K562 (cell line): ENCODE measurements around the gene ZC3H12C. TPM values are rescaled to one million over a fixed set of nuclear protein-coding genes. Genes with fewer than 3 reads are reported as not detected.

Experiments
- ATAC-seq: fragments of 200-7000 bp; cut with Tn5 transposase; 3 replicates; pipeline ENCODE4 v1.9.1; 2020; ENCODE audit warnings: moderate library complexity
- BruUV-seq: library from RNA; stranded (reverse); fragments of 400-500 nt; replicated peaks from 2 replicates; lab custom pipeline; 2021; lab: Mats Ljungman, UMichigan
- CTCF ChIA-PET: fragments of 300-600 bp; formaldehyde crosslinking; extraction: SDS; loops from one replicate; lab custom pipeline; 2021; ENCODE audit warnings: low intra/inter-chr PET ratio; lab: Yijun Ruan, JAX
- POLR2A ChIA-PET: fragments of 300-600, 350-650 bp; sonication (Branson Sonifier 250); formaldehyde crosslinking; extraction: SDS; loops from one replicate; lab custom pipeline; 2021; ENCODE audit warnings: antibody characterized with exemption, inconsistent platforms; lab: Yijun Ruan, JAX
- DNase-seq, 4 experiments: peaks; one replicate each; pipeline versions ENCODE4 v3.0.0 to v3.0.0-alpha.2; 2011 to 2018; ENCODE audit warnings: low spot score in 3 of 4, mixed read lengths in 3 of 4; ENCODE audit errors: extremely low read depth in 1 of 4
- FAIRE-seq: peaks from 2 replicates; lab custom pipeline; 2011; peaks lifted over from hg19 to GRCh38; lab: Jason Lieb, UNC
- H2AFZ ChIP-seq: 2 replicates; pipeline ENCODE4 v1.6.0; 2011; ENCODE audit warnings: low read depth, low read length, control low read depth, inconsistent platforms
- H3K27ac ChIP-seq: fragments of 200-600 bp; 3 replicates; pipeline ENCODE4 v1.8.0; 2011; ENCODE audit warnings: low read depth, mild to moderate bottlenecking, control low read depth, inconsistent platforms, low read length, moderate library complexity, mixed read lengths; ENCODE audit errors: extremely low read depth
- H3K27me3 ChIP-seq, 2 experiments: fragments of 300-600 bp in 1 of 2; 2 replicates in 1 of 2; 3 replicates in 1 of 2; pipeline versions ENCODE4 v1.6.0 to v1.8.0; 2011; ENCODE audit warnings: inconsistent platforms in 2 of 2, low read length in 2 of 2, mild to moderate bottlenecking in 1 of 2, mixed read lengths in 1 of 2, moderate library complexity in 1 of 2; ENCODE audit not compliant: control insufficient read depth in 2 of 2, insufficient read depth in 2 of 2
- H3K36me3 ChIP-seq: fragments of 300-600 bp; 3 replicates; pipeline ENCODE4 v1.8.0; 2011; ENCODE audit warnings: mild to moderate bottlenecking, low read length, inconsistent platforms; ENCODE audit not compliant: control insufficient read depth, insufficient read depth
- H3K4me1 ChIP-seq, 2 experiments: fragments of 200-600 bp in 1 of 2; replicated peaks in 1 of 2; 2 replicates in 1 of 2; 3 replicates in 1 of 2; pipeline versions ENCODE4 v1.5.1 to v1.8.0; 2011; ENCODE audit warnings: inconsistent platforms in 2 of 2, low read length in 2 of 2, mild to moderate bottlenecking in 1 of 2, mixed read lengths in 1 of 2, moderate library complexity in 1 of 2; ENCODE audit not compliant: control insufficient read depth in 2 of 2, insufficient read depth in 2 of 2
- H3K4me2 ChIP-seq: 2 replicates; pipeline ENCODE4 v1.6.1; 2011; ENCODE audit warnings: low read length, control low read depth, inconsistent platforms, mixed read lengths; ENCODE audit not compliant: insufficient read depth
- H3K4me3 ChIP-seq: fragments of 200-600 bp; sonication (generic), shearing (Covaris generic); 2 replicates; pipeline ENCODE4 v1.5.1; 2016; ENCODE audit warnings: control low read depth, inconsistent platforms
- H3K79me2 ChIP-seq: fragments of 200-600 bp; 3 replicates; pipeline ENCODE4 v1.8.0; 2011; ENCODE audit warnings: low read length, inconsistent platforms; ENCODE audit not compliant: control insufficient read depth, insufficient read depth
- H3K9ac ChIP-seq, 2 experiments: 2 replicates each; pipeline versions ENCODE4 v1.6.0 to v1.6.1; 2011; ENCODE audit warnings: low read depth in 2 of 2, low read length in 2 of 2, control low read depth in 1 of 2, inconsistent platforms in 1 of 2, mild to moderate bottlenecking in 1 of 2, mixed read lengths in 1 of 2; ENCODE audit not compliant: insufficient read depth in 1 of 2
- H3K9me1 ChIP-seq: one replicate; pipeline ENCODE4 v1.6.0; 2011; ENCODE audit warnings: inconsistent platforms, mild to moderate bottlenecking, low read length, moderate library complexity; ENCODE audit not compliant: control insufficient read depth, insufficient read depth
- H3K9me3 ChIP-seq: replicated peaks from 2 replicates; pipeline ENCODE4 v1.5.1; 2011; ENCODE audit warnings: low read depth, low read length, inconsistent platforms; ENCODE audit not compliant: control insufficient read depth, insufficient read depth
- H4K20me1 ChIP-seq: replicated peaks from 2 replicates; pipeline ENCODE4 v1.6.1; 2011; ENCODE audit warnings: low read length, inconsistent platforms, mixed read lengths; ENCODE audit not compliant: control insufficient read depth, insufficient read depth
- ARID1B ChIP-seq: fragments of 450-650 bp; IDR thresholded peaks from 2 replicates; pipeline ENCODE4 v1.6.1; 2016; ENCODE audit warnings: antibody characterized with exemption, mild to moderate bottlenecking, inconsistent platforms
- CC2D1A ChIP-seq: fragments of 450-650 bp; IDR thresholded peaks from 2 replicates; pipeline ENCODE4 v1.6.1; 2017; ENCODE audit warnings: mild to moderate bottlenecking
- CXXC5 ChIP-seq: fragments of 250-450 bp; sonication (Bioruptor Pico); IDR thresholded peaks from 2 replicates; pipeline ENCODE4 v1.8.0; 2022; ENCODE audit warnings: inconsistent platforms, mild to moderate bottlenecking, moderate library complexity
- DNMT1 ChIP-seq: fragments of 450-650 bp; IDR thresholded peaks from 2 replicates; pipeline ENCODE4 v1.6.1; 2016; ENCODE audit warnings: antibody characterized with exemption, mild to moderate bottlenecking
- EP300 ChIP-seq: IDR thresholded peaks from 2 replicates; pipeline ENCODE4 v1.6.1; 2012; ENCODE audit warnings: low read length, improper control_type of control experiment
- FOXA3 ChIP-seq, 2 experiments: fragments of 450-650 bp in 1 of 2; sonication (generic) in 1 of 2; formaldehyde crosslinking; IDR thresholded peaks in 1 of 2; conservative IDR thresholded peaks in 1 of 2; 2 replicates each; pipeline versions ENCODE4 v1.4.0 to v1.8.0; 2020 to 2022; ENCODE audit warnings: mild to moderate bottlenecking in 2 of 2, missing genetic modification reagents in 1 of 2
- HMG20A ChIP-seq: fragments of 450-650 bp; formaldehyde crosslinking; conservative IDR thresholded peaks from 2 replicates; pipeline ENCODE4 v1.4.0; 2020; ENCODE audit warnings: mild to moderate bottlenecking, mixed read lengths
- NFRKB ChIP-seq: fragments of 450-650 bp; IDR thresholded peaks from 2 replicates; pipeline ENCODE4 v1.6.1; 2016; ENCODE audit warnings: low read depth
- ZNF212 ChIP-seq: fragments of 450-650 bp; formaldehyde crosslinking; IDR thresholded peaks from 2 replicates; pipeline ENCODE4 v1.4.0; 2020; ENCODE audit warnings: mild to moderate bottlenecking
- ZNF239 ChIP-seq: fragments of 250-450 bp; sonication (Bioruptor Pico); IDR thresholded peaks from 2 replicates; pipeline ENCODE4 v1.4.0; 2020; ENCODE audit warnings: mild to moderate bottlenecking
- ZNF589 ChIP-seq: fragments of 200-800 bp; sonication (Bioruptor generic); IDR thresholded peaks from 2 replicates; pipeline ENCODE4 v1.6.1; 2016; ENCODE audit warnings: low read depth, missing genetic modification characterization, missing compliant biosample characterization
- ZNF766 ChIP-seq: fragments of 200-800 bp; sonication (Bioruptor generic); conservative IDR thresholded peaks from 2 replicates; pipeline ENCODE4 v1.6.1; 2016; ENCODE audit warnings: missing genetic modification characterization, missing compliant biosample characterization
- WGBS: fragments of 100-300 bp; shearing (Covaris generic); methylation state at CpG from one replicate; pipeline ENCODE4 v1.1.6; 2016; ENCODE audit warnings: low coverage, mixed read lengths; ENCODE audit not compliant: insufficient coverage; ENCODE audit errors: missing lambda C conversion rate; 5-methylcytosine and 5-hydroxymethylcytosine counted together
- in situ Hi-C: fragments of 300-500 bp; cut with MboI; formaldehyde crosslinking; loops from 4 replicates; pipeline ENCODE4 v1.15.0; 2018; ENCODE audit warnings: inconsistent platforms, mixed read lengths
- intact Hi-C: fragments of 100-400 bp; cut with micrococcal nuclease; formaldehyde crosslinking; loops from 2 replicates; pipeline ENCODE4 v1.14.2; 2022
- polyA plus RNA-seq, 8 experiments: library from polyadenylated mRNA; depleted of rRNA in 4 of 8; stranded (reverse) in 5 of 8; unstranded in 3 of 8; fragments of >200 nt; fragmentation: Nextera tagmentation in 2 of 8; fragmentation: Illumina TruSeq in 1 of 8; extraction: Ambion mirVana in 2 of 8; extraction: Trizol in 1 of 8; gene quantifications; 2 replicates each; pipeline versions ENCODE4 v1.2.1 to v1.2.3, GENCODE V29; 2011 to 2014; ENCODE audit warnings: inconsistent platforms in 1 of 8, missing spikeins in 1 of 8
- total RNA-seq, 7 experiments: library from RNA; depleted of rRNA in 6 of 7; stranded (reverse); fragments of >200 nt in 6 of 7; fragmentation: Illumina TruSeq in 2 of 7; extraction: Trizol in 2 of 7; gene quantifications; 2 replicates each; pipeline versions ENCODE4 v1.2.1 to v1.2.3, GENCODE V29; 2011 to 2021; ENCODE audit warnings: low replicate concordance in 1 of 7
- TF ChIP-seq, protein P1 (sequence below): fragments of 450-650 bp; IDR thresholded peaks from 2 replicates; pipeline ENCODE4 v1.6.1; 2017; ENCODE audit warnings: antibody characterized with exemption, mild to moderate bottlenecking
- TF ChIP-seq, protein P2 (sequence below): fragments of 450-650 bp; formaldehyde crosslinking; IDR thresholded peaks from 2 replicates; pipeline ENCODE4 v1.4.0; 2020; ENCODE audit warnings: mild to moderate bottlenecking, moderate library complexity
- TF ChIP-seq, protein P3 (sequence below): fragments of 250-450 bp; sonication (Bioruptor Pico); IDR thresholded peaks from 2 replicates; pipeline ENCODE4 v1.9.0; 2021; ENCODE audit warnings: mild to moderate bottlenecking
- TF ChIP-seq, protein P4 (sequence below): fragments of 250-450 bp; sonication (Bioruptor Pico); IDR thresholded peaks from 2 replicates; pipeline ENCODE4 v1.8.0; 2022; ENCODE audit warnings: inconsistent platforms, mild to moderate bottlenecking, moderate library complexity, borderline replicate concordance

Gene ZC3H12C
- total and polyA plus RNA-seq, 9 of the 15 experiments (the other 6 are each of a cell fraction or from before 2014, with no cell fraction given): 0.56 to 5.9 (median 3.3) TPM

DNA sequence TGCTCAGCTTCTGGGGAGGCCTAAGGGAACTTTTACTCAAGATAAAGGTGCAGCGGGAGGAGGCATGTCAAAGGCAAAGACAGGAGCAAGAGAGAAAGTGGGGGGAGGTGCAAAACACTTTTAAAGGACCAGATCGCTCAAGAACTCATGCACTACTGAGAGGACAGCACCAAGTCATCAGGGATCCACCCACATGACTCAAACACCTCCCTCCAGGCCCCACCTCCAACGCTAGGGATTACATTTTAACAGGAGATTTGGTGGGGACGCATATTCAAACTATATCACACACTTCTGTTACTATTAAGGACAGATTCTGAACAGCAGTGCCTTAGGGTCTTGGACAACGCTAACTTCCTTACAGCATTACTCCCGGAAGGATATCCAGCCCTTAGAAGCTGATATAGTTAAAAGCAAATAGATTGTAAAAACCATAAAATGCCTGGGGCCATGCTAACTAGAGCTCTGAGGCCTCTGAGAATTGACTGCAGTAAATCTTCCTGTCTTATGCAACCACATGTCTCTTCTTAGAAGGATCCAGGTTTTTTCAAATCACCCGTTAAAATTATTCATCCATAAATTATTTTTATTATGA, 16.7 kb upstream of the ZC3H12C start:
- no peaks in the 10 kb centered on the region for H4K20me1 ChIP-seq
- ChIA-PET CTCF (no interaction called here), POLR2A (no interaction called here)
- H3K36me3 ChIP-seq: no peaks in the 10 kb centered on the region
- FAIRE-seq (peak; percentile 80), DNase-seq (peak in 3 of 4 experiments; percentile 26 to 88 (median 58)), ATAC-seq (peak; percentile 95)
- in situ Hi-C loops: no loop called here
- H3K4me1 ChIP-seq: peaks cover 0 to 43% of the 10 kb centered on the region in 2 experiments; a peak in 3 of 5 replicates
- peak overlapping the region; percentile 58 for H3K4me2 ChIP-seq
- 1% methylated on average over 7 of the region's 7 CpGs for WGBS
- peak overlapping the region; percentile 91 for H2AFZ ChIP-seq
- no peaks in the 10 kb centered on the region for H3K79me2 ChIP-seq
- no TSS peak for BruUV-seq
- H3K9ac ChIP-seq: peak overlapping the region in 1 of 2 experiments; percentile 51; a peak in 2 of 4 replicates
- H3K9me1 ChIP-seq: no peaks in the 10 kb centered on the region
- intact Hi-C loops: no loop called here
- H3K27ac ChIP-seq: peak overlapping the region; percentile 75
- H3K9me3 ChIP-seq: peaks cover 4% of the 10 kb centered on the region; the same call in 1 of the 2 replicates
- no peak overlapping the region for H3K4me3 ChIP-seq
- H3K27me3 ChIP-seq: no peaks in the 10 kb centered on the region
- no peak for TF ChIP-seq ZNF212 (CRISPR knock-in tag)
- 0 out of 2 replicates have a peak, but pooled peaks have one; percentile 27 for TF ChIP-seq ARID1B
- no peak for TF ChIP-seq ZNF589 (CRISPR knock-in tag)
- TF ChIP-seq, protein P1, sequence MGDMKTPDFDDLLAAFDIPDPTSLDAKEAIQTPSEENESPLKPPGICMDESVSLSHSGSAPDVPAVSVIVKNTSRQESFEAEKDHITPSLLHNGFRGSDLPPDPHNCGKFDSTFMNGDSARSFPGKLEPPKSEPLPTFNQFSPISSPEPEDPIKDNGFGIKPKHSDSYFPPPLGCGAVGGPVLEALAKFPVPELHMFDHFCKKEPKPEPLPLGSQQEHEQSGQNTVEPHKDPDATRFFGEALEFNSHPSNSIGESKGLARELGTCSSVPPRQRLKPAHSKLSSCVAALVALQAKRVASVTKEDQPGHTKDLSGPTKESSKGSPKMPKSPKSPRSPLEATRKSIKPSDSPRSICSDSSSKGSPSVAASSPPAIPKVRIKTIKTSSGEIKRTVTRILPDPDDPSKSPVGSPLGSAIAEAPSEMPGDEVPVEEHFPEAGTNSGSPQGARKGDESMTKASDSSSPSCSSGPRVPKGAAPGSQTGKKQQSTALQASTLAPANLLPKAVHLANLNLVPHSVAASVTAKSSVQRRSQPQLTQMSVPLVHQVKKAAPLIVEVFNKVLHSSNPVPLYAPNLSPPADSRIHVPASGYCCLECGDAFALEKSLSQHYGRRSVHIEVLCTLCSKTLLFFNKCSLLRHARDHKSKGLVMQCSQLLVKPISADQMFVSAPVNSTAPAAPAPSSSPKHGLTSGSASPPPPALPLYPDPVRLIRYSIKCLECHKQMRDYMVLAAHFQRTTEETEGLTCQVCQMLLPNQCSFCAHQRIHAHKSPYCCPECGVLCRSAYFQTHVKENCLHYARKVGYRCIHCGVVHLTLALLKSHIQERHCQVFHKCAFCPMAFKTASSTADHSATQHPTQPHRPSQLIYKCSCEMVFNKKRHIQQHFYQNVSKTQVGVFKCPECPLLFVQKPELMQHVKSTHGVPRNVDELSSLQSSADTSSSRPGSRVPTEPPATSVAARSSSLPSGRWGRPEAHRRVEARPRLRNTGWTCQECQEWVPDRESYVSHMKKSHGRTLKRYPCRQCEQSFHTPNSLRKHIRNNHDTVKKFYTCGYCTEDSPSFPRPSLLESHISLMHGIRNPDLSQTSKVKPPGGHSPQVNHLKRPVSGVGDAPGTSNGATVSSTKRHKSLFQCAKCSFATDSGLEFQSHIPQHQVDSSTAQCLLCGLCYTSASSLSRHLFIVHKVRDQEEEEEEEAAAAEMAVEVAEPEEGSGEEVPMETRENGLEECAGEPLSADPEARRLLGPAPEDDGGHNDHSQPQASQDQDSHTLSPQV: 0 out of 2 replicates have a peak, but pooled peaks have one; percentile 14
- peak; percentile 15; the same call in 1 of the 2 replicates for TF ChIP-seq EP300
- TF ChIP-seq, protein P2, sequence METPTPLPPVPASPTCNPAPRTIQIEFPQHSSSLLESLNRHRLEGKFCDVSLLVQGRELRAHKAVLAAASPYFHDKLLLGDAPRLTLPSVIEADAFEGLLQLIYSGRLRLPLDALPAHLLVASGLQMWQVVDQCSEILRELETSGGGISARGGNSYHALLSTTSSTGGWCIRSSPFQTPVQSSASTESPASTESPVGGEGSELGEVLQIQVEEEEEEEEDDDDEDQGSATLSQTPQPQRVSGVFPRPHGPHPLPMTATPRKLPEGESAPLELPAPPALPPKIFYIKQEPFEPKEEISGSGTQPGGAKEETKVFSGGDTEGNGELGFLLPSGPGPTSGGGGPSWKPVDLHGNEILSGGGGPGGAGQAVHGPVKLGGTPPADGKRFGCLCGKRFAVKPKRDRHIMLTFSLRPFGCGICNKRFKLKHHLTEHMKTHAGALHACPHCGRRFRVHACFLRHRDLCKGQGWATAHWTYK (CRISPR knock-in tag): no peak
- TF ChIP-seq, protein P3, sequence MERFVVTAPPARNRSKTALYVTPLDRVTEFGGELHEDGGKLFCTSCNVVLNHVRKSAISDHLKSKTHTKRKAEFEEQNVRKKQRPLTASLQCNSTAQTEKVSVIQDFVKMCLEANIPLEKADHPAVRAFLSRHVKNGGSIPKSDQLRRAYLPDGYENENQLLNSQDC (CRISPR knock-in tag): no peak
- no peak for TF ChIP-seq FOXA3 (CRISPR knock-in tag; conservative IDR thresholded peaks at IDR 0.05 in 1 of 2, IDR thresholded peaks at IDR 0.05 in 1 of 2)
- TF ChIP-seq DNMT1: no peak
- TF ChIP-seq HMG20A (CRISPR knock-in tag): no peak
- TF ChIP-seq, protein P4, sequence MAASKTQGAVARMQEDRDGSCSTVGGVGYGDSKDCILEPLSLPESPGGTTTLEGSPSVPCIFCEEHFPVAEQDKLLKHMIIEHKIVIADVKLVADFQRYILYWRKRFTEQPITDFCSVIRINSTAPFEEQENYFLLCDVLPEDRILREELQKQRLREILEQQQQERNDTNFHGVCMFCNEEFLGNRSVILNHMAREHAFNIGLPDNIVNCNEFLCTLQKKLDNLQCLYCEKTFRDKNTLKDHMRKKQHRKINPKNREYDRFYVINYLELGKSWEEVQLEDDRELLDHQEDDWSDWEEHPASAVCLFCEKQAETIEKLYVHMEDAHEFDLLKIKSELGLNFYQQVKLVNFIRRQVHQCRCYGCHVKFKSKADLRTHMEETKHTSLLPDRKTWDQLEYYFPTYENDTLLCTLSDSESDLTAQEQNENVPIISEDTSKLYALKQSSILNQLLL (CRISPR knock-in tag): no peak
- TF ChIP-seq CXXC5: 0 out of 2 replicates have a peak, but pooled peaks have one; percentile 11
- TF ChIP-seq ZNF766 (CRISPR knock-in tag): no peak
- TF ChIP-seq NFRKB: no peak
- TF ChIP-seq CC2D1A: peak; percentile 61; the same call in 1 of the 2 replicates
- no peak for TF ChIP-seq ZNF239 (CRISPR knock-in tag)
